EH (cell line): Measurements from ENCODE around the gene CADPS2.

Experiments used
- DNase-seq: peaks from one replicate; pipeline ENCODE4 v3.0.0-alpha.2; 2015; ENCODE audit warnings: low read depth

The CADPS2 gene

DNA sequence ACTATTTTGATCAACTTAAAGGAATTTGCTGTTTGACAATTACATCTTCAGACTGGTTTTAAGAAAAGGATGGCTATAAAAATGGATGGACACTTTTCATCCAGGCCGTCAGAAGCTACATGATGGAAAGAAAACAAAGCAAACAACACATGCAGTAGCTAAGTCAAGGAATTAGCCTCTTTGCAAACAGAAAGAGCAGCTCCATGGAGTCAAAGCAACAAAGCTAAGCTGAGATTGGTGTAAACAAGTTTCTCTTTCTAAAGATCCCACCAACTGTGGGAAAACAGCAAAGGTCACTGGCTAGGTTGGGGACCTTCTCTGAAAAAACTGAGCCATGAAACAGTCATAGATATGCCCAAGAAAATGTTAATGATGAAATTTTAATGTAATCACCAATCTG is 286.2 kb downstream of the CADPS2 start:
- no peak for DNase-seq

GRCh38 chr7:122597277-122597676 is 289.0 kb downstream of the CADPS2 start:
- DNase-seq, result no peak

GRCh38 chr7:122595885-122596284 is 290.4 kb downstream of the CADPS2 start:
- no peak for DNase-seq

DNA sequence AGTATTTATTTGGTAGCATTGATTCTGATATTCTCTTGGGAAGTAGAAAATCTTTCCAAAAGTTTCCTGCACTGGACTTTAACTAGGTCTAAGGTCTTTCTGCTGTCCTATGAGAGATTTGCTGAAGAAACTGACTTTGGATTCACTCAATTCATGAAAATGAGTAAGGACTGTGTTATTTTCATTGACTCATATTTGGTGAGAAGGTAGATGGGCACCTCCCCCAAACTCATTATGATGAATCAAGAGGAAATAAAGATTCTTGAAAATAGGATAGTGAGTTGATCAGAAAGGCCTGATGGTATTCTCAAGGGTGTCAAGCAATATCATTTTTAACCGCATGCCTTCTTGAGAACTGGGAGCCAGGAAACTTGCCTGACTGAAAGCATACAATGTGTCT is 297.6 kb downstream of the CADPS2 start:
- DNase-seq, result no peak

- DNase-seq, result no peak
Observed at GRCh38 chr7:122584676-122585251, 301.5 kb downstream of the CADPS2 start.

DNA sequence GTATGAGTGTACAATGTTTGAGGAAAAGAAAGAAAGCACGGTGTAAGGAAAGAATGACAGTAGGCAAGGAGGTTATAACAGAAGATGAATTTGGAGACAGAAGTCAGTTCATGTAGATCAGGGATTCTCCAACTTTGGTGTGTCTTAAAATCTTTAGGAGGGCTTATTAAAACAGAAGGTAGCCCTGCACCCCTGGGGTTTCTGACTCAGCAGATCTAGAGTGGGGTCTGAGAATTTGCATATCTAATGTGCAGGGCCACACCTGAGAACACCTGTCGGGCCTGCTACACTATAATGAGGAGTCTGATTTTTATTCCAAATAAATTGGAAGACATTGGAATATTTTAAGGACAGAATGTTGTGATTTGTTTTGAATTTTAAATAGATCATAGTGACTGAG is 307.9 kb downstream of the CADPS2 start:
- DNase-seq, result no peak

DNA sequence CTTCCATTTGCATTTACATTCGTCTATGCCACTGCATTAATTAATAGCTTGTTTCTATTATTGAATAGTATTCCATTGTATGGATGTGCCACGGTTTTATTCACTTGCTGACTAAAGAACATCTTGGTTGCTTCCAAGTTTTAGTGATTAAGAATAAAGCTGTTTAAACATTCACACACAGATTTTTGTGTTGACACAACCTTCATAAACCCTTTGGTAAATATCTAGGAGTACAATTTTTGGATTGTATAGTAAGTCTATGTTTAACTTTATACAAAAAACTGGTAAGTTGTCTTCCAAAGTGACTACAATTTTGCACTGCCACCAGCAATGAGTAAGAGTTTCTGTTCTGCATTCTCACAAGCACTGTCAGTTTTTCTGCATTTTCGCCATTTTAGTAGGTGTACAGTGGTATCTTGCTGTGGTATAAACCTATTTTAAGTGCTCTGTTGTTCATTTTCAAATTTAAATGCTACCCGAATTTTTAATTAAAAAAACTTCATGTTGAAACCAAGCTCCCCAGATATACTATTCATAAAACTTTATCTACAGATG is 308.7 kb downstream of the CADPS2 start:
- no peak for DNase-seq

DNA sequence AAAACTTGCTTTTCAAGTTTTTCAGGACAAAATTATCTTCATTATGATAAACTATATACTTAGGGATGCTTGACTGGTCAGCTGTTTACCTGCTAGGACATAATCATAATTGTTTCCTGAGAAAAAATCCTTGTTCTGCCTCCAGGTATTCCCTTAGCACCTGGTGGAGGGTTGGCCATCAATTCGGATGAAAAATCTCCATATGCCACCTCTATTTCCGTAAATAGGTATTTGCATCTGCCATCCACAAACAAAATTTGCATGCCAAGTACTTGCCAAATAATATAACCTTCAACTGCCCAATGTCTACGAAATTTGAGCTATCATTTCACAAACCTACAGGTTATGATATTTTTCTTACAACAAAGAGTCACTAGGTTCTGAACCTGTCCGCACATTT is 313.6 kb downstream of the CADPS2 start:
- no peak for DNase-seq

DNA sequence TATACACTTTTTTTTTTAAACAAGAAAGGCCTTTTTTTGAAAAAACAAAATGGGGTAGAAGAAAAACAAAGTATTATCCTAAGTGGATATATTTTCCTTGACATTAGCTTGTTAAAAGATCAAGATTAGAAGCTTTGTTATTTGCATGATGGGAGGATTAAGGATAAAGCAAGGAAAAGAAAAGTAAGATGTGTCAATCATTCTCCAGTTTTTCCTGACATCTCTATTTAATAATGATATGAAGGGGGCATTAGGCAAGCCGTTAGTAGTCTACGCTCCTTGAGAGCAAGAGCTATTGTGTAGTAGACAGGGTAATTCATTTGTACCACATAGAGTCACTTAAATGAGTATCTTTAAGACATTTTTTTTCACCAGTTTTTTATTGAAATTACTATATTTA is 324.9 kb downstream of the CADPS2 start:
- DNase-seq, result no peak

DNA sequence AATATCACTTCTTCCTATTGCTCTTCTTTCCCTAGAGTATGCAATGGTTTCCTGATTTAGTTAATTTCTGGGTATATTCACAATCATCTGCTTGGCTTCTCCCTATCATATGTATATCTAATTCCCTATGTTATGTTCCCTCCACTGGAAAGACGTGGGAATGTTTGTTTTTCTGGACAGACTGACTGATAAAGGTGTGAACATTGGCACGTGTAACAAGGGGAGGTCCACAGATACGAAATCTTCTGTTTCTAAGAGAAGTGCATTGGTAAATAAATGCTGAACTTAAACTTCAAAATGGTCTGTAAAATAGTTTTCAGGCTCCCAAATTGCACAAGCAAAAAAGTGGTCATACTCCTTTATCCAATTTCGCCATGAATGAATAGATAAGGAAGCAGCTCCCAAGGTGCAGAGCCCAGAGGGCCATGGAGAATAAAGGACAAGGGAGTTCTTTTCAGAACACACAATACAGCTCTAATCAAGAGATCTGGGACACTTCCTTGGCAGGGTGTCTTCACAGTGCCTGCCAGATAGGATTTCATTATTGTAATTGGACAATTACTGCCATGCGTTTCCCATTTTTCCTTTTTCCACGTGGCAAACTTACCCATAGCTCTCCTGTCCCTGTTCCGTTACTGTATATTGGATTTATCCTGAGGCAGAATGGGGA is 329.3 kb downstream of the CADPS2 start:
- no peak for DNase-seq

DNA sequence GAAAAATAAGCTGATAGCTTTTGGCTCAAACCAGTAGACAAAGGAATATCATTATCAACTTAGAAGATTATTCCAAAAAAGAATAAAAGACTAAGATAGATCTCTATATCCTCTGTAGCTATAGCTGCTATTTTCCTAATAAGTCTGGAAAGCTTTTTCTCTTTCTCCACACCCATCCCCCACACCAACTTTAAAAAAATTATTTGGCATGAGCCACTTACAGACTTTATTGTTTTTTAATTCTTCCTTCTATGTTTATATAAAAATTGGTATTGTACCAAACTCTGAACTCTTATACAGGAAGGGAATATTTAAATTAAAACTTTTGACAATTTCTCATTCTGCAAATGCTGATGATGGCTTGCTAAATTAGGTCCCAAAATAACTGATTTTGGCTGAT is 330.0 kb downstream of the CADPS2 start:
- no peak for DNase-seq

- no peak for DNase-seq
Observed at GRCh38 chr7:122553761-122554160, 332.5 kb downstream of the CADPS2 start.

DNA sequence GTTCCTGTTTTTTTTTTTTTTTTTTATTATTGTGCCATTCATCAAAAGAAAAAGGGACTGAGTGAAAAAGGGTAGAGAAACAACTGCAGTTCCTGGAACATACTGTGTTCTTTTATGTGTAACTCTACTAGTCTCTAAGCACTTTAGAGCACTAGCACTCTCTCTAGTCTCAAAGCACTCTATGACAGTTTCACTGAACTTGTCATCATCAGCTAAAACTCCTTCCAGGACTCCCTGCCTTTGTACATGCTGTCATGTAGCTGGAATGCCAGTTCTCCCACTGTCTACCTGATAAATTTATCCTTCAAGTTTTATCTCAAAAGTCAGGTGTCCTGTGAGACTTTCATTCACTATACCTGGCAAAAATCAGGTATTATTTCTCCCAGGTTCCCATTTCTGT is 333.5 kb downstream of the CADPS2 start:
- DNase-seq, result no peak

DNA sequence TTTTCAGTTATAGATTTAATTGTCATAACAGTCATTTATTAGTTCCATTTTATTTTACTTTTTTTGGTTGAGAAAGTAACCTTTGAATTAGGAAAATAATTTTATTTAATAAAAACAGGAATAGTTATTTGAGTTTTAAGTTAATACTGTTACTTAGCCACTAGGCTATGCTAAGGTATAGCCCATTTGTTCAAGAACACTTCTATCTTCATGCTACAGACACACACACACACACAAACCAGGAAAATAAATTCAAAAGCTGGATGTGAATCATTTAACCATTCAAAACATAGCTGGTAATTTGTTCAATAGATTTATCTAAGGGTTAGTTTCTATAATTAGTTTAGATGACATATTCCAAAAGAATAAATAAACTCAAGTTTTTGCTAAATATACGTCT is 335.7 kb downstream of the CADPS2 start:
- no peak for DNase-seq

- DNase-seq, result no peak
Observed at GRCh38 chr7:122549578-122549977, 336.7 kb downstream of the CADPS2 start.

GRCh38 chr7:122546496-122546895 is 339.8 kb downstream of the CADPS2 start:
- no peak for DNase-seq

DNA sequence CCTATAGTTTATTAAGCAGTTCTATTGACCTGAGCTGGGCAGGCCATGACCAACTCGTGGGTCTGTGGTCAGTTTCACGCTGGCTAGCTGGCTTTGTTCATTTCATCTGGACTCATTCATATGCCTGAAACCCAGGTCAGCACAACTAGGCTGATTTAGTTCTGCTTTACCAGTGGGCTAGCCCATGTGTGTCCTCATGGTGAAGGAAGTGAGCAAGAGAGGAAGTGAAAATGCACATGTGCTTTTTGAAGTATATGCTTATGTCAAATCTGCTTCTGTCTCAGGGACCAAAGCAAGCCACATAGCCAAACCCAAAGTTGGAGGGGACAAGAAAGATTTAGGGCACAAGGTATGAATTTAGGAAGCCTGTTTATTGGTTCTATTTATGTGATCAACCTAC is 341.8 kb downstream of the CADPS2 start:
- DNase-seq, result no peak

GRCh38 chr7:122543891-122544290 is 342.4 kb downstream of the CADPS2 start:
- DNase-seq, result no peak

- DNase-seq, result no peak
Observed at GRCh38 chr7:122543166-122543565, 343.1 kb downstream of the CADPS2 start.

DNA sequence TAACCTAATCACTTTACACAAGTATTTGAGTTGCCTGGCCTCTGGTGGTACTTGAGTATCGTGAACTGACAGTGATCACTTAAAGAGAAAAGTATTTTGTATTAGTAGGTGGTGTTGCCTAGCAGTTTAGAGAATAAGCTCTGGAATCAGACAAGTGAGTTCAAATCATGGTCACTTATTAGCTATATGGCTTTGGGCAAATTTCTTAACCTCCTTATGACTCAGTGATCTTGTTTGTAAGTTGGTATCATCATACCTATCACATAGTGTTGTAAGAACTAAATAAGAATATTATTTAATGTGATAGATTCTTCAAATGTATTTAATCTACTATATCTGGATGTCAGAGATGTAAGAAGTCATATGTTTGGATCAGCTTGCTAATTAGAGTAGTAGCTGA is 351.2 kb downstream of the CADPS2 start:
- no peak for DNase-seq

DNA sequence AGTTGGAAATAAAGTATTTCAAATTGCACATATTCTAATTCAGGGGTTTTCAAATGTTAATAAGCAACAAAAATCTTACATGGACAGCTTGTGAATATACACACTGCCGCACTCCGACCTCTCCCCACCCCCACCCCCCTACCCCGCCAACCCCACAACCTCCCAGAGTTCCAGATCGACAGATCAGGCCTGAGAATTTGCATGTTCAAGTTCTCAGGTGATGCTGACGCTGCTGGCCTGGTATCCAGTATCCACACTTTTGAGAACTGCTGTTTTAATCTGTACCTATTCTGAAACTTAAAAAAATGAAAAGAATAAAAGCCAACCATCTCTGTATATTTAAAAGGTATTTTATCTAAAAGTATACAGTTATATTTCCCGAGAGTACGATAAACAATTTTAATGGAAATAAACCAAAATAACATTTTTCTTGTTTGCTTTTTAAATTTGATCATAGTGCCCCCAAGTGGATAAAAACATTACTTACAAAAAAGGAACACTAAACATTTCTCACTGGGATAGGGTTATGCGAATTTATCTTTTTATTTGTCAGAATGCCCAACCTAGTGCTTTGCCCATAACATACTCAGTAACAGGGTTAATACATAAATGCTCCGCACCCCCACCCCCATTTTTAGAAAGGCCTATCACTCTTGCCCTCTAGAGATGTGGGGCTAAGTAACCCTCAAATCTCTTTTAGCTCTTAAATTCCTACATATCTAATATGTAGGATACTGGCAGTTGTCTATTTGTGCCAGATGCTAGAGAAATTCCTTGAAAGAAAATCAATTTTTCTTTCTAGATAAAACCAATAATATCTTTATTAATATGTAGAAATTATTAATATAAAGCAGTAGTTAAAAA is 353.6 kb downstream of the CADPS2 start:
- peak; percentile 4 for DNase-seq

- peak; percentile 44 for DNase-seq
Observed at GRCh38 chr7:122528879-122529481, 357.3 kb downstream of the CADPS2 start.

- DNase-seq, result no peak
Observed at GRCh38 chr7:122525355-122525754, 360.9 kb downstream of the CADPS2 start.
